Superior temporal gyrus (tissue), 1 donor: ENCODE results near the gene PAEP.
"Not testable (repeated sequence)": the region's sequence is repeated elsewhere in the genome, so short reads cannot be mapped to it uniquely, and the experiment has no call there.

ENCODE experiments used
- DNase-seq: peaks from one replicate; pipeline ENCODE4 v3.0.0-alpha.2; 2016; ENCODE audit errors: extremely low spot score

PAEP gene

DNA sequence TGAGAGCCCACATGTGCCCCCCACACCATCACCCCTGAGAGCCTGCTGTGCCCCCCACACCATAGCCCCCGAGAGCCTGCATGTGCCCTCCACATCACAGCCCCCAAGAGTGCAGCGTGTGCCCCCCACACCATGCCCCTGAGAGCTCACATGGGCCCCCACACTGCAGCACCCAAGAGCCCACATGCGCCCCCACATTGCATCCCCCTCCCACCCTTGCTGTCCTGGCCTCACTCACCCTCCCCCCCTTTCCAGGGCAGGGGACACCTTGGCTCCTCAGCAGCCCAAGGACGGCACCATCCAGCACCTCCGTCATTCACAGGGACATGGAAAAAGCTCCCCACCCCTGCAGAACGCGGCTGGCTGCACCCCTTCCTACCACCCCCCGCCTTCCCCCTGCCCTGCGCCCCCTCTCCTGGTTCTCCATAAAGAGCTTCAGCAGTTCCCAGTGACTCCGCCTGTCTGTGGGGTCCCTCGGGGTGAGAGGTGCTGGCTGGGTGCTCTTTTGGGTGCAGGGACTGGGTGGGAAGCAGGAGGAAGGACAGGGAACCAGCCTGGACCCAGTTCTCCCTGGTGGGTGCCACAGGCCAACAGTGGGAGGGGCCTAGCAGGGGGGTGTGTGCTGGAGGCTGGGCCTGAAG is 35.3 kb upstream of the PAEP start:
- no peak for DNase-seq

DNA sequence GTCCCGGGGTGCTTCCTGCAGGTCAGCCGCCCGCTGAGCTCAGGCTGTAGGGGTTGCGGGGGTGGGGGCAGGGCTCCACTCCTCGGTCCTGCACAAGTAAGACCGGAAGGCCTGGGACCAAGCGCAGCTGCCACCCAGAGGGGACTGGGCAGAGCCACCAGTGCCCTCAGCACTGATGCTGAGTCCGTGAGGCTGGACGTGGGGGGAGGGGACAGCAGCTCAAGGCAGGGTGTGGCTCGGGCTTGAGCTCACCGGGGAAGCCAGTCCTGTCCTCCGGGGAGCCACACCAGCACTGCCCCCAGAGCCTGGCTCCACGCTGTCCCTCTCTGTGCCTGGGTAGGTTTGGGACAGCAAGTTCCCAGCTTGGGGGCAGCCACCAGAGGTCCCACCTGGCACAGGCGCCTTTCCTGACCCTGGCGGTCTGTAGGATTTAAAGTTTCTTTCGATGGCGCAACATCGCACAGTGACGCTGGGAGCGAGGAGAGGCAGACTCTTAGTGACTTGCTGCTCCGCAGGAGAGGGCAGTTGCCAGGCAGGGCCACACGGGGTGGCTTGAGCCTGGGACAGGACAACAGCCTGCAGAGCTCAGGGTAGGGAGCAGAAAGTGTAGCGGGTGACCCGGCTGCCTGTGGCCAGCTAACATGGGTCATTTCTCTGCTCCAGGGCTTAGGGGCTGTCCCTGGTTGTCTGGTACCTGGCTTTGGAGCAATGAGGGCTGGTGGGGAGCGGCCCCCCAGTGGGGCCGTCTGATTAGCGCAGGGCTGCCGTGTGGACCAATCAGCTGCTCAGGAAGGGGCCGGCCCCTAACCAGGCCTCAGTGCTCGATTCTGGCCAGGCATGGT is 34.6 kb upstream of the PAEP start:
- DNase-seq: no peak

DNA sequence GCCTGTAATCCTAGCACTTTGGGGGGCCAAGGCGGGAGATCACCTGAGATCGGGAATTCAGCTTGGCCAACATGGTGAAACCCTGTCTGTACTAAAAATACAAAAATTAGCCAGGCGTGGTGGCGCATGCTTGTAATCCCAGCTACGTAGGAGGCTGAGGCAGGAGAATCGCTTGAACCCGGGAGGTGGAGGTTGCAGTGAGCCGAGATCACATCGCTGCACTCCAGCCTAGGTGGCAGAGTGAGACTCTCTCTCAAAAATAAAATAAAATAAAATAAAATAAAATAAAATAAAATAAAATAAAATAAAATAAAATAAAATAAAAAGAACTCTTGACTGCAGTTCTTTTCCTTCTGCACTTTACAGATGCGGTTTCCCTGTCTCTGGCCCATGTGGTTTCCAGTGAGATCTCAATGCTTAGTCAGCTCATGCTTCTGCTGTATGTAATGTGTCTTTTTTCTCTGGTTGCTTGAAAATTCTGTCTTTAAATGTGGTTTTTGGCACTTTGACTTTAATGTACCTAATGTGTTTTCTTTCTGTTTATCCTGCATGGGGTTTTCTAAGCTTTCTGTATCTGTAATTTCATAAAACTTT is 32.6 kb upstream of the PAEP start:
- not testable (repeated sequence) for DNase-seq

DNA sequence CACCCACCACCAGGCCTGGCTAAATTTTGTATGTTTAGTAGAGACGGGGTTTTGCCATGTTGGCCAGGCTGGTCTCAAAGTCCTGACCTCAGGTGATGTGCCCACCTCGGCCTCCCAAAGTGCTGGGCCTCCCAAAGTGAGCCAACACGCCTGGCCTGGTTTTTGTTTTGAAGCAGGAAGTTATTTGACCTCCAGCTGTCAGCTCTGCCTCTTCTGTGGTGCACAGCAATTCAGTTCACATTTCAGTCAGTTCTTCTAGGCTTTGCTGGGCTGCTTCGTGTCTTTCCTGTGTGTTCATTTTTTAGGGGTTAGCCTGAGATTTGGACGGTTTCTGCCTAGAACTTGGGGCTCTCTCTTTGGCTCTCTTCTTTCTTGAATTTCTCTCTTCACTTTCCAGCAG is 31.4 kb upstream of the PAEP start:
- DNase-seq: no peak

DNA sequence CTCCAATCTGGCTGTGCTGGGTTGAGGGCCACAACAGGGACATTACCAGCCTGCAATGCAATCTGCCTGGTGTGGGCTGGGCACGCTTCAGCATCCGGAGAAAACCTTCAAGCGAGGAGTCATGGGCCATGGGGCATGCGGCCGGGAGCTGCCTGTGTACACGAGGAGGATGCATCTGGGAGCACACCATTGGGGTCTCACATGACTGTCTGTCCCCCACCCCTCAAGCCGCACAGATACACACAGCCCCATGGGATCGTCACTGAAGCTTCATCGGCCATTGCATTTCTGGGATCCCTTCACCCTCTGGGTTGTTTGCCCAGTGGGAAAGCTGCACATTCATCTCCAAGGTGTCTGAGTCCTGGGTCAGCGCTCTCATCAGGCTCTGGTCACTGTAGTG is 30.5 kb upstream of the PAEP start:
- DNase-seq: no peak

DNA sequence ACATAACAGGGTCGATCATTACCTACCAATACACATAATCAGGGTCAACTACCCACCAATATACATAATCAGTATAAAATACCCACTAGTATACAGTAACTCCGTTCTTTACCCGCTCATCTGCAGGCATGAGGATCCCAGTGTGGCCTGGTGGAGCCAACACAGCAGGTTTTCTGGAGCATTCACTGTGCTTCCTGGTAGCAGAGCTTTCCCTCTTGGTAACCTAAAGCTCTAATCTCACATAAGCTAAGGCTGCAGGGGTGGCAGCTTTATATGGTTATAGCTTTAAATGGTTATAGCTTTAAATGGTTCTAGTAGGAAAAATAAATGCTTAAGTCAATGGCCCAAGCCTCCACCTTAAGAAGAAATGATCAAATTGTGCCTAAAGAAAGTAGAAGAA is 28.4 kb upstream of the PAEP start:
- DNase-seq: no peak

DNA sequence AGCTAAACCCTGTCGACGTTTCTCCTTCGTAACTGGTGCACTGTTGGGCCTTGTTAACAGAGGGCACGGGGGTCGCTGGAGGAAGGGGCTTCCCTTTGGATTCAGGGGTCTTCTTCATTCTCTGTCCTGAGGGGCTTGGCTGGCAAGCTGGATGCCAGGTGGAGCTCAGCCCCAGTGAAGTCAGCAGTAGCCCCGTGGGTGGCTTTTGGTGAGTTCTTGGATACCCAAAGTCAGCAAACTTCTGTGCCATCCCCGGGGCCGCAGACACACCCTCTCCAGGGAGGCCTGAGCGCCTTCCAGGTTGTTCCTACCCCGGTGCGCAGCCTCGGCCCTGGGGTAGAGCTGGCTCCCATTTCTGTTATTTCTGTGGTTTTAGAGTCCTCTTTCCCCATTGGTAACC is 27.9 kb upstream of the PAEP start:
- no peak for DNase-seq

DNA sequence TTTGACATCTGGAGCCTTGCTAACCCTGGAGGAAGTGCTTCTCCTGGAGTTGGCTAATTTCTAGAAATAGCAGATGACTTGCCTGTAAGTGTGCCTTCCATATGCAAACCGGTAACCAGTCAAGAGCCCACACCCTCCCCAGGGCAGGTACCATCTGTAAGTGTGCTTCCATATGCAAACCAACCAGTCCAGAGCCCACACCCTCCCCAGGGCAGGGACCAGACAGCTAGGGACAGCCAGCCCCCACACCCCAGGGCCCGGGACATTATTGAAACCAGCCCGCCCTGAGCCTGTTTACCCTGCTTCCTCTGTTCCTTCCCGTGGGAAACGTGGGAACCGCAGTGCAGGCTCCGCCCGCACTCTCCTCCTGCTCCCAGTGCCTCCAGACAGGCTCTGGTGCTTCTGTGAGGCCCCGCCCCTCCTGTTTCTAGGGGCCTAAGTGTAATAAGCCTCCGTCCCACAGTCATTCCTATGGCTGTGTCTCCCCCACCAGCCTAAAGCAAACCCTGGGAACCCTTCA is 27.3 kb upstream of the PAEP start:
- not testable (repeated sequence) for DNase-seq

DNA sequence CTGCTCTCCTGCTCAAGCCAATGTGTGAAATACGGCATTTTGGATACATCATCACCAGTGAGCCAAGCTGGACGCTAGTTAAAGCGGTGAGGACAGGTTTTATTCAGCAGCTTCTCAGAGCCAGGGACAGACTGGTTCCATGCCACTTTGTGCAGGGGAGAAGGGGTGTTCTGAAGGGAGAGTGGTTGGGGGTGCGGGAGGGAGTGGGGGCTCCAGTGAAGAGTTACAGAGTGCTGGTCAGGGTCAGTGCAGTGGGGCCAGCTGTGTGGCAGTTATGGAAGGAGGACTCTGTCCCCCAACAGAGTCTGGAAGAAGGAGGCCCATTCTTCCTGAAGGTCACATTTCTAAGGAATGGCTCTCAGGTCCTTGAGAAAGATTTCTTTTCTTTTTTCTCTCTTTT is 26.7 kb upstream of the PAEP start:
- not testable (repeated sequence) for DNase-seq

DNA sequence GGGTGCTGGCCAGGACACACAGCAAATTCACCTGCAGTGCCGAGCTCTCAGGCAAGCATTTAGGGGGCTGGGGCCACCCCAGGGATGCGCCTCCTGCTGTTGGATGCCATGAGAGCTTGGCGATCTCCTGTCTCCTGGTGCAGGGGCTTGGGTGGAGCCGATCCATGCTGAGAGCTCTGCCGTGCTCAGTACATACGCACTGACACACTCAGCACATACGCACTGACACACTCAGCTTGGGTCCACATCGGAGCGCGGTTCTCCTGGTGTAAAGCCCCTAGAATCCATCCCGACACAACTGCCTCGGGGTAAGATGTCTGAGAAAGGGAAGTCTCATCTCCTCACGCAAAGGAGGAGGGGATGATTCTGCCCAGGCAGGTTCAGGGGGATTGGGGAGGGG is 25.9 kb upstream of the PAEP start:
- DNase-seq: not testable (repeated sequence)

DNA sequence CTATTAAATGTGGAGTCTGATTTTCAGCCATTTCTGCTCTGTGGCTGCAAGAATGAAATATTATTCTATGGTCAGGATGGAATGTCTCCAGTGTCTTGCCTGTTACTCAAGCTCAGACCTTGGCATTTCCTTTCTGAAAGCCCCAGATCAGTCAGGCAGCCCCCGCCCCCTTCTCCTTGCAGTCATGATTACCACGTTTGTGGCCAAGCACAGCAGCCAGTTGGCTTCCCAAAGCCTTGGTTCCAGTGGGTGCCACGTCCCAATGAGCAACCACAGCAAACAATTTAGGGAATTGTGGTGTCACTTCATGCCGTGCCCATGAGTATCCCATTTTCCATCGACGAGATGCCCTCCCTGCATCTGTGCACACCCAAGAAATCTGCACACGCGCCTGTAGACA is 25.3 kb upstream of the PAEP start:
- DNase-seq: no peak

DNA sequence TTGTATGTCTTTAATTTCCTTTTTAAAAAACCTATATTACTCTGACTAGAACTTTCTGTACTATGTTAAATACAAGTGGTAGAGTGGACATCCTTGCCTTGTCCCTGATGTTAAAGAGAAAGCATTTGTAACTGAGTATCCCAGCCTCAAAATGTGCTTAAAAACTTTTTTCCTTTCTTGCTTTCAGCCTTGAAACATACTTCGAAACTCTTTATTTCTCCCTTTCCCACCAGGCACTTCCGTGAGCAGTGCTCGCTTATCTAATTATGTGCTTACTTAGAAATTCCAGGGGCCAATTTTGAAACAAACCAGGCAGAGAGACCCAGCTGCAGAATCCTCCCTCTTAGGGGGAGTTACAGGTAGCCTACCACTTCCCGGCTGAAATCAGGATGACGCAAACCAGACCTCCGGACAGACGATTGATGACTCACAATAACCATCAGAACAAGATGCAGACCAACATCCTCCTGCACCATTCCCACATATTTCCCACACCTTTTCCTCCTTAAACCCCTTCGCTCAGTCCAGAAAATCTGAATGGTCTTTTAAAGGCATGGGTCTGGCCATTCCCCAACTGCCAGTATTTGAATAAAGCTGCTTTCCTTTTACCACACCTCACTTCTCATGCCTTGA is 18.2 kb upstream of the PAEP start:
- not testable (repeated sequence) for DNase-seq

DNA sequence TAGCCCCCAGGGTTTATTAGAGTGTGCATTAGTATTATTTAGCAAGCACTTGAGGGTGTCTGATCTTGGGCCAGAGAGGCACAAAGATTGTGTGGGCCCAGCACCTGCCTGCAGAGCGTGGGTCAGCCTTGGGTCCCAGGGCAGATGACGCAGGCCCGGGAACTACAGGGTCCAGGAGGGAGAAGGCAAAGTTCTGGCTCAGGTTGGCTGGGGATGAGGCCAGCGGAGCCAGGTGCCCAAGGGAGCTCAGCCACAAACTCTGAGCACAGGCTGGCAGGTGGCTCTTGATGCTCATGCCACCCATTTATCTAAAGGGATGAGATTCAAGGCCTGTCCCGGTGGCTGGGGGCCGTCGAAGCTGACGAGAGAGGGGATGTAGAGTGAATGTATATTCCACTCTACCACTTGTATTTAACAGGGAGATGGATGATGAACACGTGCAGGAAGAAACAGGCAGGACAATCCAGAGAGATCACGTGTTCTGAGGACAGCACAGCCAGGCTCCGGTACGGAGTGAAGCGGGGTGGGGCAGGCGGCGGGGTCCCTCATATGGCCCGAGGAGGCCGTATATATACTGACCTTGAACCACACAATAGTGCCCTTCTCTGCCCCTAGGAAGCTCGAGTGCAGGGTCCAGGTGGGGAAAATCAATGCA is 16.4 kb upstream of the PAEP start:
- DNase-seq: no peak

DNA sequence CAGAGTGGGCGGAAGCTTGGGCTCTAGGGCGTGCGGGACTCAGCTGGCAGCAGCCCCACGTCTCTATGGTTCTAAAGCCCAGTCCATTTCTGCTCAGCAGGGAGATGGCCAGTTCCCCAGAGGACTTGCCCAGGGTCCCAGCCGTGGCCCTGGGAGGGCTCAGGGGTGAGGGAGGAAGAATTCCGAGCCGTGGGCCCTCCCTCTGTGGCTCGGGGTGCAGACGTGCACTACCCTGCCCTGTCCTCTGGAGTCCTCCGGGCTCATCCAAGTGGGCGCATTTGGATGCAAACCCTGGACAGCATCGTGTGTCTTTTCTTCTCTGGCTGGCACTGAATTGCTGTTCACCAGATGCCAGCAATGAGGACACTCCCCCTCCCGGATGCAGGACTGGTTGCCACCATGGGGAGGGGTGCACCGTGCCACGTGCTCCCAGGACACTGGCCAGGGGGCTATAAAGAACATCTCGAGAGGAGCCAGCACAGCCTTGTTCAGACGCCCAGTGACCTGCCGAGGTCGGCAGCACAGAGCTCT is 15.8 kb upstream of the PAEP start, which contains the start of gene OBP2A:
Gene OBP2A (plus strand): TSS at position 481 of the 531 bp plus-strand sequence. CDS start 55 bp downstream, outside the sequence.
- not testable (repeated sequence) for DNase-seq

DNA sequence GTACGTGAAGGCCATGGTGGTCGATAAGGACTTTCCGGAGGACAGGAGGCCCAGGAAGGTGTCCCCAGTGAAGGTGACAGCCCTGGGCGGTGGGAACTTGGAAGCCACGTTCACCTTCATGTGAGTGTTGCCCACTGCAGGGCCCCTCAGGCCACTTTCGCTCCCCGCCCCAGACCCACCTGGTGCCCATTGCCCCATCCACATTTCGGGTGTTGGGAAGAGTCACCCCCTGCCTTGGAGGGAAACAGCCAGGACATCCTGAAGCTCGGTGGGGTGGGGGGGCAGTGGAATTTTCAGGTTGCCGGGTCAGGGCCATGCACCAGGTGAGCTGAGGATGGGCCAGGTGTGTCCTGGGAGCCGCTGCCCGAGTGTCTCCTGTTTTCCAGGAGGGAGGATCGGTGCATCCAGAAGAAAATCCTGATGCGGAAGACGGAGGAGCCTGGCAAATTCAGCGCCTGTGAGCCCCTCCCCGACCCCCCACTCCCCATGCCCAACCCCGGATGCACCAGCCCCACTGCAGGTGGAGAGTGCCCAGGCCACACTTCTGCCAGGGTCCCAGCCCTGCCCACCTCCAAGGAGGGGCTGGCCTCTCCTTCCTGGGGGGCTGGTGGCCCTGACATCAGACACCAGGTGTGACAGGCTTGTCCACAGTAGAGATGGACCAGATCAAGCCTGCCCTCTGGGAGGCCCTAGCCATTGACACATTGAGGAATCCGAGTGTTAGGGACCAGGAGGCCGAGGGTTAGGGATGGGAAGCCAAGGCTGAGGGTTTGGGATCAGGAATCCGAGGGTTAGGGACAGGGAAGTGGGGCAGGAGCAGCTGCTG is 14.6 kb upstream of the PAEP start:
- DNase-seq: not testable (repeated sequence)

DNA sequence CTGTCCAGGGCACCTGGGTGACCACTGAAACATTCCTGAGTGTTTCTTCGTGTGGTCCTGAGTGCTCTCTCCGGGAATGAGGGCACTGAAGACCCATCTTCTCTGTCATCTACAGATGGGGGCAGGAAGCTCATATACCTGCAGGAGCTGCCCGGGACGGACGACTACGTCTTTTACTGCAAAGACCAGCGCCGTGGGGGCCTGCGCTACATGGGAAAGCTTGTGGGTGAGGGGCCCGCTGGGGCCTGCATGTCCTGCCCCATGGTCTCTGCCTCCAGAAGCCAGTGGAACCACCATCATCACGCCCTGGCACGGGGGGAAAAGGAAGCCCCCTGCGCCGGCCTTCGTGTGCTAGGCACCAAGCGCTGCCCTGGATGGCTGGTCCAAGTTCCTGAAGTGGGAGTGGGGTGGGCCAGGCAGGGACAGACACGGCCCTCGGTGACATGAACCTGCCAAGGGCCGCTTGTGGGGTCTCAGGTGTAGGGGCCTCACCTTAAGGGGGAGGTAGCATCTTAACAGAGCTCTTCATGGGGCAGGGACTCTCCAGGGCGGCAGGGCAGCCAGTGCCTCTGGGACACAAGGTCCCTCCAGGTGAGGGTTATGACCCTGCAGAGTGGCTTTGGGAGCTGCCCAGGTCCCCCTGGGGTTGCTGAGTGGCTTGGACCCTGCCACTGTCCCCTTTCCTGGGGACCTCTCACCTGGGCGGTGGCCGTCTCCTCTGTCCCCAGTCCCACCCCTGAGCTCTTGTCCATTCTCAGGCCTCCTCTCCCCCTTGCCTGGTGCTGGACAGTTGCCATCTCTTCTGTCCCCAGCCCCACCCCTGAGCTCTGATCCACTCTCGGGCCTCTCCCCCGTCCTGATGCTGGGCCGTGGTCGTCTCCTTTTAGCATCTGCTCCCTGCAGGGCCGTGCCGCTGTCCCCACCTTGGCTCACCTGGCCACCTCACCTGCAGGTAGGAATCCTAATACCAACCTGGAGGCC is 13.5 kb upstream of the PAEP start:
- no peak for DNase-seq

DNA sequence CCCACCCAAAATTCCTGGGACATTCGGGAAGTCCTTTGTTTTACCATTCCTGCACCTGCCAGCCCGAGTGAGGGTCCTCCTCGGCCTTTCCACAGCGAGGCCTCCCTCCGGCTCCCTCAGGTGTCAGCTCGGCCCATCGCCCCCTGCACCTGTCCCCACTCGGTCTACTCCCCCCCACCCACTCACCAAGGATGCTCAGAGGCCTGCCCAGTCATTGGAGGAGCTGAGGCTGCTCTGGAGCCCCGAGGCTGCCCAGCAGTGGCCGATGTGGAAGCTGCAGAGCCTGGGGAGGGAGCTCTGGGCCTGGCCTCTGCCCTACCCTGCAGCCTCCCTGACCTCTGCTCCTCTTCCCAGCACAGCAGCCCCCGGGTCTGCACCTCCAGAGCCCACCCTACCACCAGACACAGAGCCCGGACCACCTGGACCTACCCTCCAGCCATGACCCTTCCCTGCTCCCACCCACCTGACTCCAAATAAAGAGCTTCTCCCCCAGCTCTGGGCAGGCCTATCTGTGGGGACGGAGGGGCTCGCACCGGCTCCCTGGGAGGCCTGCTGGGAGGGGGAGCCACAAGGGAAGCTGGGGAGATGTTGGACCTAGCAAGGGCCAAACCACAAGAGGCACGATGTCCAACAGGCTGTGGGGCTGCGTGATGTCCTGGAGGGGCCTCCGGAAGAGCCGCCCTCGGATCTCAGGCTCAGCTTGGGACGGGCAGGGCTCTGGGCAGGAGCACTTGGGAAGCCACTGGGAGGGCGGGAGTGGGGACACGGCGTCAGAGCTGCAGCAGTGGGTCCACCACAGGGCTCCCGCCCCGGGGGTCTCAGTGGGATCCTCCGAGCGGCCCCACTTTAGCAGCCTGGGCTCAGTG is 11.8 kb upstream of the PAEP start:
- DNase-seq: not testable (repeated sequence)

DNA sequence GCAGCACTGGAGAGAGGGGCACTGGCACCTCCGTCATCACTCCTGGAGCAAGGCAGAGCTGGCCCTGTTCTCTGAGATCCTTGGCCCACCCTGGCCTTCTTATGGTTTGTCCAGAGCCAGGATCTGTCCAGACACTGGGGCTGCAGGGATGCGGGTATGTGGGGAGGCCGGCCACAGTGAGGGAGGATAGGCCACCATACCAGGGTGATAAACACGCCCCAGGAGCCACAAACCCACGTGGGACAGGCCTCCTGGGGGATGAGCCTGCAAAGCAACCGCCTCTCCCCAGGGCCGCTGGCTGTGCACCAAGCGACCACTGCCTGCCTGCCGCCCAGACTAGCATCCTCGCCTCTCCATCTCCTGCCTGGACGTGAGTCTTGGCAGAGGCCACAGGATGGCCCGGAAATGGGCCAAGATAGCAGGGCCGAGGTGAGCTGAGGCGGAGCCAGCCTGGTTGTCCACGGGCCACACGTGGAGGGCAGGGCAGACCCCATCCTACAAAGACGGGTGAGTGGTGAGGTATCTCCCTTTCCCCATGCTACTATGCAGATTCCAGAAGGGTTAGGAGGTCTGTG is 11.1 kb upstream of the PAEP start:
- no peak for DNase-seq
